ENCODE data around the gene SEC22C.

DNA sequence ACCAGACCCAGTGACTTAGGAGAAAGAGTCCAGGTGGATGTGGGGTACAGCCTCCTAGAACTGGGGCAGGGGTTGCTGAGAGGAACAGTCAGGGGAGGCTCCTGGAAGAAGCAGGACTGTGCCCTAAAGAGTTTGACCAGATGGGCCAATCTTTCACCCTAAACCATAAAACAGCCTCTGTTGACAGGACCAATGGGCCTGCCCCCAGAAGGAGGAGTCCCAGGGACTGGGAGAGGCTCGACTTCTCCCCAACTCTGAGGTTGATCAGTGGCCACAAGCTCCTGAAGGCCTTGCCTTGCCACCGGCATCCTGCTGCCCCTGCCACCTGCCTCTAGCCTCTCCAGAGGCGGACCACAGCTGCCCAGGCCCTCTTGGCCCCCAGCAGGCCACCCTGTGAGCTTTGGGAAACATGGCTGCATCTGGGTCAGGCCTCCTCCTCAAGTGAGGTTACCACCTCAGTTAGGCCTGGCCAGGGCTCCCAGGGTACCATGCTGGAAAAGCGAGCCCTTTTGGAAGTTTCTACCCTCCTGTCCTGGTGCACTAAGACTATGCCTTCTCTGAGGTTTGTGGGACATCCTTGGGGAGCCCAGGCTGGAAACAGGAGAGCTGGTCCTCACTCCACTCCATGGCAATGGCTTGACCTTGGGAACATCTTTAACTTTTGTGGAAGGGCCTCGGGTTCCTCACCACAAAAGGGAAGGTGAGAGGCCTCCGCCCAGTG, 76.5 kb downstream of the SEC22C start:
- TF ChIP-seq POLR2A (IDR thresholded peaks at IDR 0.05) (peak in 1 of 4 donors; percentile 15), EP300 (IDR thresholded peaks at IDR 0.05) (no peak), POLR2AphosphoS5 (IDR thresholded peaks at IDR 0.05) (no peak)
- TF ChIP-seq, protein P1, sequence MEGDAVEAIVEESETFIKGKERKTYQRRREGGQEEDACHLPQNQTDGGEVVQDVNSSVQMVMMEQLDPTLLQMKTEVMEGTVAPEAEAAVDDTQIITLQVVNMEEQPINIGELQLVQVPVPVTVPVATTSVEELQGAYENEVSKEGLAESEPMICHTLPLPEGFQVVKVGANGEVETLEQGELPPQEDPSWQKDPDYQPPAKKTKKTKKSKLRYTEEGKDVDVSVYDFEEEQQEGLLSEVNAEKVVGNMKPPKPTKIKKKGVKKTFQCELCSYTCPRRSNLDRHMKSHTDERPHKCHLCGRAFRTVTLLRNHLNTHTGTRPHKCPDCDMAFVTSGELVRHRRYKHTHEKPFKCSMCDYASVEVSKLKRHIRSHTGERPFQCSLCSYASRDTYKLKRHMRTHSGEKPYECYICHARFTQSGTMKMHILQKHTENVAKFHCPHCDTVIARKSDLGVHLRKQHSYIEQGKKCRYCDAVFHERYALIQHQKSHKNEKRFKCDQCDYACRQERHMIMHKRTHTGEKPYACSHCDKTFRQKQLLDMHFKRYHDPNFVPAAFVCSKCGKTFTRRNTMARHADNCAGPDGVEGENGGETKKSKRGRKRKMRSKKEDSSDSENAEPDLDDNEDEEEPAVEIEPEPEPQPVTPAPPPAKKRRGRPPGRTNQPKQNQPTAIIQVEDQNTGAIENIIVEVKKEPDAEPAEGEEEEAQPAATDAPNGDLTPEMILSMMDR (IDR thresholded peaks at IDR 0.05), result no peak
